H9 (cell line): ENCODE results near the gene BICD2. TPM values are rescaled to one million over a fixed set of nuclear protein-coding genes. Genes with fewer than 3 reads are reported as not detected.

Experiments
- DNase-seq: peaks from one replicate; pipeline ENCODE4 v3.0.0-alpha.2; 2017
- H2AFZ ChIP-seq: one replicate; pipeline ENCODE4 v1.6.1; 2013; ENCODE audit warnings: mild to moderate bottlenecking, low read length, control low read depth, moderate library complexity
- H2AK5ac ChIP-seq: 2 replicates; pipeline ENCODE4 v1.6.1; 2013; ENCODE audit warnings: low read length, control low read depth, mixed read lengths; ENCODE audit not compliant: insufficient read length
- H2BK120ac ChIP-seq: one replicate; pipeline ENCODE4 v1.6.1; 2013; ENCODE audit warnings: low read depth, mild to moderate bottlenecking, low read length, control low read depth, inconsistent platforms; ENCODE audit not compliant: poor library complexity, severe bottlenecking
- H2BK12ac ChIP-seq: 2 replicates; pipeline ENCODE4 v1.6.1; 2013; ENCODE audit warnings: low read length, control low read depth, mixed read lengths, low read depth; ENCODE audit not compliant: insufficient read length
- H2BK15ac ChIP-seq: 2 replicates; pipeline ENCODE4 v1.6.1; 2013; ENCODE audit warnings: low read depth, low read length, control low read depth
- H2BK20ac ChIP-seq: one replicate; pipeline ENCODE4 v1.6.1; 2013; ENCODE audit warnings: low read depth, mild to moderate bottlenecking, low read length, control low read depth, inconsistent platforms; ENCODE audit not compliant: poor library complexity, severe bottlenecking
- H2BK5ac ChIP-seq: 2 replicates; pipeline ENCODE4 v1.6.1; 2013; ENCODE audit warnings: low read length, control low read depth, mixed read lengths; ENCODE audit not compliant: insufficient read length
- H3K14ac ChIP-seq: 2 replicates; pipeline ENCODE4 v1.6.1; 2013; ENCODE audit warnings: low read length, control low read depth; ENCODE audit not compliant: insufficient read depth
- H3K18ac ChIP-seq: 2 replicates; pipeline ENCODE4 v1.6.1; 2013; ENCODE audit warnings: low read depth, mild to moderate bottlenecking, mixed read lengths, low read length, control low read depth; ENCODE audit not compliant: insufficient read length
- H3K23ac ChIP-seq: 2 replicates; pipeline ENCODE4 v1.6.1; 2013; ENCODE audit warnings: low read length, control low read depth, mixed read lengths, low read depth; ENCODE audit not compliant: insufficient read length
- H3K23me2 ChIP-seq: 2 replicates; pipeline ENCODE4 v1.6.1; 2013; ENCODE audit warnings: low read depth, mild to moderate bottlenecking, mixed read lengths, low read length, control low read depth; ENCODE audit not compliant: insufficient read length, poor library complexity, severe bottlenecking
- H3K27ac ChIP-seq: 2 replicates; pipeline ENCODE4 v1.5.1; 2013; ENCODE audit warnings: low read length, control low read depth, mixed read lengths, low read depth; ENCODE audit not compliant: insufficient read length
- H3K27me3 ChIP-seq: 2 replicates; pipeline ENCODE4 v1.6.1; 2013; ENCODE audit warnings: low read length, control low read depth, inconsistent platforms; ENCODE audit not compliant: insufficient read depth
- H3K4ac ChIP-seq: 2 replicates; pipeline ENCODE4 v1.6.1; 2013; ENCODE audit warnings: low read depth, mild to moderate bottlenecking, control low read depth, inconsistent platforms, low read length, moderate library complexity
- H3K4me1 ChIP-seq: 2 replicates; pipeline ENCODE4 v1.6.1; 2013; ENCODE audit warnings: low read length, control low read depth, inconsistent platforms; ENCODE audit not compliant: insufficient read depth
- H3K4me2 ChIP-seq: 2 replicates; pipeline ENCODE4 v1.6.1; 2013; ENCODE audit warnings: low read length, control low read depth, mixed read lengths; ENCODE audit not compliant: insufficient read length, insufficient read depth
- H3K56ac ChIP-seq: 2 replicates; pipeline ENCODE4 v1.6.1; 2013; ENCODE audit warnings: low read depth, mild to moderate bottlenecking, mixed read lengths, low read length, control low read depth; ENCODE audit not compliant: insufficient read length
- H3K79me1 ChIP-seq: 2 replicates; pipeline ENCODE4 v1.6.1; 2013; ENCODE audit warnings: low read depth, mild to moderate bottlenecking, moderate library complexity, low read length, control low read depth, inconsistent platforms; ENCODE audit not compliant: insufficient read depth, poor library complexity, severe bottlenecking
- H3K79me2 ChIP-seq: 2 replicates; pipeline ENCODE4 v1.6.1; 2013; ENCODE audit warnings: low read length, control low read depth, inconsistent platforms; ENCODE audit not compliant: insufficient read depth
- H3K9ac ChIP-seq: 2 replicates; pipeline ENCODE4 v1.6.1; 2013; ENCODE audit warnings: low read length, control low read depth, mixed read lengths; ENCODE audit not compliant: insufficient read length; ENCODE audit errors: extremely low read depth
- H3K9me3 ChIP-seq: one replicate; pipeline ENCODE4 v1.6.1; 2013; ENCODE audit warnings: low read depth, low read length, inconsistent platforms; ENCODE audit not compliant: control insufficient read depth
- H3T11ph ChIP-seq: one replicate; pipeline ENCODE4 v1.6.1; 2013; ENCODE audit warnings: mild to moderate bottlenecking, low read length, control low read depth, inconsistent platforms
- H4K20me1 ChIP-seq: one replicate; pipeline ENCODE4 v1.6.1; 2013; ENCODE audit not compliant: control insufficient read depth, insufficient read length, insufficient read depth
- H4K5ac ChIP-seq: 2 replicates; pipeline ENCODE4 v1.6.1; 2013; ENCODE audit warnings: low read depth, mild to moderate bottlenecking, mixed read lengths, low read length, control low read depth; ENCODE audit not compliant: insufficient read length
- H4K8ac ChIP-seq: replicated peaks from 2 replicates; pipeline ENCODE4 v1.6.1; 2013; ENCODE audit warnings: low read length, control low read depth, mixed read lengths, low read depth; ENCODE audit not compliant: insufficient read length
- H4K91ac ChIP-seq: 2 replicates; pipeline ENCODE4 v1.6.1; 2013; ENCODE audit warnings: low read depth, mild to moderate bottlenecking, moderate library complexity, mixed read lengths, low read length, control low read depth; ENCODE audit not compliant: insufficient read length
- H3K27ac Mint-ChIP-seq, 3 experiments: 2 replicates in 2 of 3; 3 replicates in 1 of 3; pipeline ENCODE4 v1.8.0; 2020 to 2021; ENCODE audit warnings: mixed read lengths in 3 of 3, mild to moderate bottlenecking in 1 of 3, moderate library complexity in 1 of 3
- H3K27me3 Mint-ChIP-seq: 2 replicates; pipeline ENCODE4 v1.8.0; 2021; ENCODE audit warnings: low read depth, mild to moderate bottlenecking, moderate library complexity, mixed read lengths
- H3K36me3 Mint-ChIP-seq, 3 experiments: 2 replicates in 2 of 3; 3 replicates in 1 of 3; pipeline ENCODE4 v1.8.0; 2020 to 2021; ENCODE audit warnings: low read depth in 3 of 3, mixed read lengths in 3 of 3; ENCODE audit not compliant: insufficient read depth in 1 of 3
- H3K4me1 Mint-ChIP-seq, 2 experiments: 2 replicates each; pipeline ENCODE4 v1.8.0; 2020; ENCODE audit warnings: mixed read lengths in 2 of 2
- H3K4me3 Mint-ChIP-seq, 2 experiments: 2 replicates in 1 of 2; 3 replicates in 1 of 2; pipeline ENCODE4 v1.8.0; 2020 to 2021; ENCODE audit warnings: mild to moderate bottlenecking in 2 of 2, mixed read lengths in 2 of 2, moderate library complexity in 1 of 2
- H3K9me3 Mint-ChIP-seq, 2 experiments: 2 replicates in 1 of 2; 3 replicates in 1 of 2; pipeline ENCODE4 v1.8.0; 2020; ENCODE audit warnings: mild to moderate bottlenecking in 2 of 2, mixed read lengths in 2 of 2, moderate library complexity in 1 of 2
- CTCF ChIP-seq: fragments of 200-600 bp; sonication (generic); conservative IDR thresholded peaks from 3 replicates; pipeline ENCODE4 v1.8.0; 2021; ENCODE audit warnings: antibody characterized with exemption, mild to moderate bottlenecking
- WGBS: extraction: QIAGEN DNeasy Blood & Tissue Kit; methylation state at CpG from one replicate; pipeline ENCODE4 v1.1.7; 2013; ENCODE audit warnings: missing lambda C conversion rate, low lambda C conversion rate, mixed read lengths; ENCODE audit not compliant: insufficient read length; ENCODE audit errors: extremely low coverage; 5-methylcytosine and 5-hydroxymethylcytosine counted together
- total RNA-seq: library from RNA; stranded (reverse); gene quantifications from 2 replicates; pipeline ENCODE4 v1.2.1, GENCODE V29; 2021

Gene BICD2
- total RNA-seq, 1 experiment from 2014 or later, result 22.3 TPM

- Histone ChIP-seq H3K27me3 (no peaks in the 10 kb centered on the region), H3K4me2 (no peak overlapping the region), H3K79me2 (no peaks in the 10 kb centered on the region), H3K18ac (no peak overlapping the region), H4K20me1 (peaks cover 3% of the 10 kb centered on the region), H3K23ac (no peak overlapping the region), H3K4ac (no peak overlapping the region), H3K23me2 (no peaks in the 10 kb centered on the region), H4K8ac (no peak overlapping the region), H2BK12ac (no peak overlapping the region), H4K5ac (no peak overlapping the region), H2BK20ac (no peak overlapping the region), H3K79me1 (no peaks in the 10 kb centered on the region), H3K27ac (no peak overlapping the region), H3K4me1 (no peaks in the 10 kb centered on the region), H3T11ph (no peak overlapping the region), H2BK15ac (no peak overlapping the region), H4K91ac (no peak overlapping the region), H2AFZ (no peak overlapping the region), H3K9ac (no peak overlapping the region), H3K56ac (no peak overlapping the region), H2BK5ac (no peak overlapping the region), H2AK5ac (no peak overlapping the region), H3K9me3 (no peaks in the 10 kb centered on the region), H3K14ac (no peak overlapping the region), H2BK120ac (no peak overlapping the region)
- Mint-ChIP-seq H3K27ac (no peak overlapping the region), H3K27me3 (no peaks in the 10 kb centered on the region), H3K36me3 (peaks cover 20 to 63% (median 45%) of the 10 kb centered on the region in 3 experiments), H3K4me1 (no peaks in the 10 kb centered on the region), H3K9me3 (no peaks in the 10 kb centered on the region), H3K4me3 (no peak overlapping the region)
- no peak for DNase-seq
- no CpG with 5 or more reads among the region's 3 CpGs for WGBS
- no peak for TF ChIP-seq CTCF
Observed at GRCh38 chr9:92723299-92723625, 41.4 kb downstream of the BICD2 start.
